Measurements from ENCODE around the gene SHKBP1. TPM values are rescaled to one million over a fixed set of nuclear protein-coding genes. Genes with fewer than 3 reads are reported as not detected.

SHKBP1 gene
- total and polyA plus RNA-seq, 9 of the 15 experiments (the other 6 are each of a cell fraction or from before 2014, with no cell fraction given), result 1.2 to 58.1 (median 22.3) TPM

DNA sequence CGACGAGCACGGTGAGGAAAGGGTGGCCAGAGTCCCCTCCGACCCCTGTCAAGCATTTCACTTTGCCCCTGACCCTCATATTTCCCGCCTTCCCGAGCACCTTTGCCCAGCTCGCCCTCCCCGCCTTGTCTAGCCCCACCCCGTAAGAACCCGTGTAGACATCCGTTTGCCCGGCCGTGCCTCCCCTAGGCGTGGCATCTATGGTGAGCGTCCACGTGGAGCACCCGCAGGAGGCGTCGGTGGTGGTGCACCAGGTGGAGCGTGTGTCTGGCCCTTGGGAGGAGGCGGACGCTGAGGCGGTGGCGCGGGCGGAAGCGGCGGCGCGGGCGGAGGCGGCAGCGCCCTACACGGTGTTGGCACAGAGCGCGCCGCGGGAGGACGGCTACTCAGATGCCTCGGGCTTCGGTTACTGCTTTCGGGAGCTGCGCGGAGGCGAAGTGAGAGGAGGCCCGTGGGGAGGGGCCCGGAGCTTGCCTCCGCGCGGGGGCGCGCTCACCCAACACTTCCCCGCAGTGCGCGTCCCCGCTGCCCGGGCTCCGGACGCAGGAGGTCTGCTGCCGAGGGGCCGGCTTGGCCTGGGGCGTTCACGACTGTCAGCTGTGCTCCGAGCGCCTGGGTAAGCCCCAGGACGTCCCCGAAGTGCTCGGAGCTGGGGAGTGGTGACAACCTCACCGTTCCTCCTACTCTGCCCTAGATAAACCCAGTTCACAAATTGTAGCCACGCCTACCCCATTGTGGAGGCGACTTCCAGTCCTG, 28.7 kb downstream of the SHKBP1 start (continued):
- TF ChIP-seq E2F5 (CRISPR knock-in tag; IDR thresholded peaks at IDR 0.05) (peak; percentile 55; the same call in 1 of the 2 replicates), ZSCAN32 (CRISPR knock-in tag; IDR thresholded peaks at IDR 0.05) (no peak), DIDO1 (tag; IDR thresholded peaks at IDR 0.05; ENCODE audit: low read depth) (no peak), MGA (IDR thresholded peaks at IDR 0.05) (peak; percentile 89), PTBP1 (IDR thresholded peaks at IDR 0.05; ENCODE audit: low read depth, low read length) (no peak), HBP1 (CRISPR knock-in tag; IDR thresholded peaks at IDR 0.05) (0 out of 2 replicates have a peak, but pooled peaks have one; percentile 17)
- TF ChIP-seq, protein P1, sequence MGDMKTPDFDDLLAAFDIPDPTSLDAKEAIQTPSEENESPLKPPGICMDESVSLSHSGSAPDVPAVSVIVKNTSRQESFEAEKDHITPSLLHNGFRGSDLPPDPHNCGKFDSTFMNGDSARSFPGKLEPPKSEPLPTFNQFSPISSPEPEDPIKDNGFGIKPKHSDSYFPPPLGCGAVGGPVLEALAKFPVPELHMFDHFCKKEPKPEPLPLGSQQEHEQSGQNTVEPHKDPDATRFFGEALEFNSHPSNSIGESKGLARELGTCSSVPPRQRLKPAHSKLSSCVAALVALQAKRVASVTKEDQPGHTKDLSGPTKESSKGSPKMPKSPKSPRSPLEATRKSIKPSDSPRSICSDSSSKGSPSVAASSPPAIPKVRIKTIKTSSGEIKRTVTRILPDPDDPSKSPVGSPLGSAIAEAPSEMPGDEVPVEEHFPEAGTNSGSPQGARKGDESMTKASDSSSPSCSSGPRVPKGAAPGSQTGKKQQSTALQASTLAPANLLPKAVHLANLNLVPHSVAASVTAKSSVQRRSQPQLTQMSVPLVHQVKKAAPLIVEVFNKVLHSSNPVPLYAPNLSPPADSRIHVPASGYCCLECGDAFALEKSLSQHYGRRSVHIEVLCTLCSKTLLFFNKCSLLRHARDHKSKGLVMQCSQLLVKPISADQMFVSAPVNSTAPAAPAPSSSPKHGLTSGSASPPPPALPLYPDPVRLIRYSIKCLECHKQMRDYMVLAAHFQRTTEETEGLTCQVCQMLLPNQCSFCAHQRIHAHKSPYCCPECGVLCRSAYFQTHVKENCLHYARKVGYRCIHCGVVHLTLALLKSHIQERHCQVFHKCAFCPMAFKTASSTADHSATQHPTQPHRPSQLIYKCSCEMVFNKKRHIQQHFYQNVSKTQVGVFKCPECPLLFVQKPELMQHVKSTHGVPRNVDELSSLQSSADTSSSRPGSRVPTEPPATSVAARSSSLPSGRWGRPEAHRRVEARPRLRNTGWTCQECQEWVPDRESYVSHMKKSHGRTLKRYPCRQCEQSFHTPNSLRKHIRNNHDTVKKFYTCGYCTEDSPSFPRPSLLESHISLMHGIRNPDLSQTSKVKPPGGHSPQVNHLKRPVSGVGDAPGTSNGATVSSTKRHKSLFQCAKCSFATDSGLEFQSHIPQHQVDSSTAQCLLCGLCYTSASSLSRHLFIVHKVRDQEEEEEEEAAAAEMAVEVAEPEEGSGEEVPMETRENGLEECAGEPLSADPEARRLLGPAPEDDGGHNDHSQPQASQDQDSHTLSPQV (IDR thresholded peaks at IDR 0.05), result peak; percentile 75

All from K562 (cell line).